Erythroblast (primary cell): ENCODE data around the gene USP26.
"Not testable (repeated sequence)": the region's sequence is repeated elsewhere in the genome, so short reads cannot be mapped to it uniquely, and the experiment has no call there.

Source experiments
- DNase-seq, 2 experiments: peaks; one replicate each; lab custom pipeline; 2025; lab: John Stamatoyannopoulos, UW
- GATA1 ChIP-seq: IDR thresholded peaks from 2 replicates; pipeline ENCODE4 v1.6.1; 2011; ENCODE audit warnings: low read depth, mild to moderate bottlenecking, control low read depth, low read length, moderate library complexity
- POLR2A ChIP-seq: IDR thresholded peaks from 2 replicates; pipeline ENCODE4 v1.6.1; 2011; ENCODE audit warnings: mild to moderate bottlenecking, low read length

Gene USP26

GRCh38 chrX:132984058-132984650 lies 112.8 kb downstream of the USP26 start:
- TF ChIP-seq GATA1 (no peak), POLR2A (no peak)
- no peak for DNase-seq

GRCh38 chrX:132983496-132983895 lies 113.4 kb downstream of the USP26 start:
- no peak for TF ChIP-seq GATA1
- TF ChIP-seq POLR2A: no peak
- DNase-seq: no peak

- not testable (repeated sequence) for DNase-seq
These were observed 116.9 kb downstream of the USP26 start for GRCh38 chrX:132980035-132980434.
